NT2/D1 (cell line): ENCODE measurements around the gene SDCCAG8.

Experiments used
- SUZ12 ChIP-seq: IDR thresholded peaks from 2 replicates; pipeline ENCODE4 v1.6.1; 2011; ENCODE audit not compliant: insufficient read length, insufficient read depth; ENCODE audit errors: extremely low read depth
- YY1 ChIP-seq: IDR thresholded peaks from 2 replicates; pipeline ENCODE4 v1.6.1; 2011; ENCODE audit not compliant: insufficient read length, insufficient read depth
- ZNF274 ChIP-seq: IDR thresholded peaks from 2 replicates; pipeline ENCODE4 v1.6.1; 2011; ENCODE audit warnings: mild to moderate bottlenecking, low read depth, low read length

- no peak for TF ChIP-seq ZNF274
- TF ChIP-seq SUZ12: no peak
- TF ChIP-seq YY1: no peak
These were observed 152.6 kb downstream of the SDCCAG8 start for GRCh38 chr1:243408479-243408878.
